Liver (tissue), 9 donors: Measurements from ENCODE around the gene SLC29A3. TPM values are rescaled to one million over a fixed set of nuclear protein-coding genes. Genes with fewer than 3 reads are reported as not detected.
A peak's percentile ranks its signal among the peaks of the same experiment; 100 is the strongest.

Experiments used
- DNase-seq: peaks from one replicate; pipeline ENCODE4 v3.0.0-alpha.2; 2017; ENCODE audit warnings: low spot score
- H3K27ac ChIP-seq, 2 donors: one replicate each; pipeline ENCODE4 v1.7.0; 2013; ENCODE audit warnings: inconsistent platforms in 2 of 2, low read length in 2 of 2, control low read depth in 1 of 2, low read depth in 1 of 2, mild to moderate bottlenecking in 1 of 2
- H3K27me3 ChIP-seq, 4 donors: one replicate each; pipeline versions ENCODE4 v1.6.1 to v1.7.0; 2013; ENCODE audit warnings: low read length in 3 of 4, inconsistent platforms in 1 of 4, mild to moderate bottlenecking in 1 of 4, moderate library complexity in 1 of 4; ENCODE audit not compliant: control insufficient read depth in 4 of 4, insufficient read depth in 4 of 4
- H3K36me3 ChIP-seq, 4 donors: one replicate each; pipeline versions ENCODE4 v1.6.1 to v1.7.0; 2013; ENCODE audit warnings: low read length in 3 of 4, mild to moderate bottlenecking in 3 of 4, low read depth in 1 of 4, moderate library complexity in 1 of 4; ENCODE audit not compliant: control insufficient read depth in 4 of 4, insufficient read depth in 3 of 4
- H3K4me1 ChIP-seq, 4 donors: one replicate each; pipeline versions ENCODE4 v1.6.1 to v1.7.0; 2013; ENCODE audit warnings: low read length in 3 of 4, mild to moderate bottlenecking in 3 of 4, moderate library complexity in 1 of 4; ENCODE audit not compliant: control insufficient read depth in 4 of 4, insufficient read depth in 4 of 4
- H3K4me3 ChIP-seq, 3 donors: one replicate each; pipeline versions ENCODE4 v1.6.1 to v1.7.0; 2013; ENCODE audit warnings: low read length in 3 of 3, control low read depth in 1 of 3, low read depth in 1 of 3, mild to moderate bottlenecking in 1 of 3
- H3K9ac ChIP-seq, 2 donors: one replicate each; pipeline ENCODE4 v1.7.0; 2013; ENCODE audit warnings: low read length in 2 of 2, mild to moderate bottlenecking in 2 of 2, moderate library complexity in 2 of 2, control low read depth in 1 of 2, low read depth in 1 of 2
- H3K9me3 ChIP-seq, 4 donors: one replicate each; pipeline versions ENCODE4 v1.6.1 to v1.7.0; 2013; ENCODE audit warnings: low read length in 3 of 4; ENCODE audit not compliant: control insufficient read depth in 4 of 4
- ATF3 ChIP-seq: IDR thresholded peaks from 2 replicates; pipeline ENCODE4 v1.6.1; 2016; ENCODE audit warnings: antibody characterized with exemption
- CTCF ChIP-seq: fragments of 150-350 bp; IDR thresholded peaks from 2 replicates; pipeline ENCODE4 v1.5.1; 2017; ENCODE audit warnings: improper control_type of control experiment, low read depth, low read length; ENCODE audit not compliant: missing input control
- FOXA2 ChIP-seq: IDR thresholded peaks from 2 replicates; pipeline ENCODE4 v1.6.1; 2016; ENCODE audit warnings: antibody characterized with exemption
- GABPA ChIP-seq, 2 donors: IDR thresholded peaks in 1 of 2; conservative IDR thresholded peaks in 1 of 2; 2 replicates each; pipeline ENCODE4 v1.6.1; 2016; ENCODE audit warnings: antibody characterized with exemption in 2 of 2, mild to moderate bottlenecking in 1 of 2, moderate library complexity in 1 of 2
- HNF4A ChIP-seq, 2 donors: conservative IDR thresholded peaks; 2 replicates each; pipeline ENCODE4 v1.6.1; 2016; ENCODE audit warnings: antibody characterized with exemption in 2 of 2, mild to moderate bottlenecking in 2 of 2
- HNF4G ChIP-seq: IDR thresholded peaks from 2 replicates; pipeline ENCODE4 v1.6.1; 2016; ENCODE audit warnings: antibody characterized with exemption
- JUND ChIP-seq, 2 donors: IDR thresholded peaks; 2 replicates each; pipeline ENCODE4 v1.6.1; 2016; ENCODE audit warnings: antibody characterized with exemption in 2 of 2
- NR2F2 ChIP-seq: IDR thresholded peaks from 2 replicates; pipeline ENCODE4 v1.6.1; 2016; ENCODE audit warnings: antibody characterized with exemption
- RAD21 ChIP-seq, 2 donors: IDR thresholded peaks; 2 replicates each; pipeline ENCODE4 v1.6.1; 2016; ENCODE audit warnings: antibody characterized with exemption in 2 of 2, mild to moderate bottlenecking in 2 of 2
- REST ChIP-seq: IDR thresholded peaks from 2 replicates; pipeline ENCODE4 v1.6.1; 2016; ENCODE audit warnings: antibody characterized with exemption, mild to moderate bottlenecking
- RXRA ChIP-seq, 2 donors: IDR thresholded peaks; 2 replicates each; pipeline ENCODE4 v1.6.1; 2017 to 2018; ENCODE audit warnings: antibody characterized with exemption in 2 of 2, mild to moderate bottlenecking in 1 of 2
- SP1 ChIP-seq: IDR thresholded peaks from 2 replicates; pipeline ENCODE4 v1.6.1; 2018; ENCODE audit warnings: antibody characterized with exemption, mild to moderate bottlenecking
- TAF1 ChIP-seq: conservative IDR thresholded peaks from 2 replicates; pipeline ENCODE4 v1.6.1; 2016; ENCODE audit warnings: antibody characterized with exemption, mild to moderate bottlenecking
- YY1 ChIP-seq: IDR thresholded peaks from 2 replicates; pipeline ENCODE4 v1.6.1; 2016; ENCODE audit warnings: antibody characterized with exemption, mild to moderate bottlenecking
- WGBS: extraction: QIAGEN DNeasy Blood & Tissue Kit; methylation state at CpG from one replicate; pipeline ENCODE4 v1.1.7; 2013; 5-methylcytosine and 5-hydroxymethylcytosine counted together
- polyA plus RNA-seq, 2 donors: library from polyadenylated mRNA; stranded (reverse) in 1 of 2; unstranded in 1 of 2; fragments of 200-250 nt in 1 of 2; fragments of >200 nt in 1 of 2; fragmentation: Nextera tagmentation in 1 of 2; extraction: Ambion mirVana in 1 of 2; gene quantifications; one replicate each; pipeline versions ENCODE4 v1.2.1 to v1.2.3, GENCODE V29; 2013 to 2015
- total RNA-seq, 2 donors: library from RNA; depleted of rRNA; stranded (reverse); fragments of >200 nt; gene quantifications; one replicate each; pipeline ENCODE4 v1.2.3, GENCODE V29; 2014
- donor health status: healthy.
- donor health status: healthy.
- donor health status: healthy.
- donor health status: healthy.
- donor health status: healthy.

Gene SLC29A3
- total and polyA plus RNA-seq, 4 donors, result 3.1 to 11.9 (median 5.3) TPM

GRCh38 chr10:71284544-71285179 lies 34.4 kb upstream of the SLC29A3 start:
- H3K4me1 ChIP-seq, result peaks cover 0 to 3% (median under 1%) of the 10 kb centered on the region in 4 donors
- no peak for DNase-seq
- WGBS, result 88% methylated on average over 19 of the region's 19 CpGs
- no peaks in the 10 kb centered on the region for H3K36me3 ChIP-seq
- no peaks in the 10 kb centered on the region for H3K9me3 ChIP-seq
- TF ChIP-seq FOXA2 (no peak), RXRA (IDR thresholded peaks at IDR 0.05) (no peak), REST (no peak), SP1 (no peak), GABPA (IDR thresholded peaks at IDR 0.05 in 1 of 2, conservative IDR thresholded peaks at IDR 0.05 in 1 of 2) (no peak), YY1 (no peak)
- no peak overlapping the region for H3K27ac ChIP-seq
- no peaks in the 10 kb centered on the region for H3K27me3 ChIP-seq
- H3K9ac ChIP-seq, result no peak overlapping the region
- H3K4me3 ChIP-seq, result no peak overlapping the region

- Histone ChIP-seq H3K36me3 (no peaks in the 10 kb centered on the region), H3K4me3 (no peak overlapping the region), H3K27me3 (no peaks in the 10 kb centered on the region), H3K4me1 (peaks cover 2 to 8% (median 5%) of the 10 kb centered on the region in 4 donors), H3K27ac (no peak overlapping the region), H3K9me3 (no peaks in the 10 kb centered on the region), H3K9ac (no peak overlapping the region)
- no peak for TF ChIP-seq TAF1
- no peak for TF ChIP-seq ATF3
- no peak for TF ChIP-seq NR2F2
- peak; percentile 82 to 86 for TF ChIP-seq RAD21 (IDR thresholded peaks at IDR 0.05)
- TF ChIP-seq HNF4A (conservative IDR thresholded peaks at IDR 0.05), result no peak
- TF ChIP-seq HNF4G, result no peak
- TF ChIP-seq CTCF, result peak; percentile 61
- TF ChIP-seq JUND (IDR thresholded peaks at IDR 0.05), result no peak
- TF ChIP-seq GABPA (IDR thresholded peaks at IDR 0.05 in 1 of 2, conservative IDR thresholded peaks at IDR 0.05 in 1 of 2), result no peak
- 49% methylated on average over 11 of the region's 11 CpGs for WGBS
- peak; percentile 55 for DNase-seq
Measured at GRCh38 chr10:71285180-71285545, 33.9 kb upstream of the SLC29A3 start.
